ENCODE measurements around the gene VPS33A.

The VPS33A gene

DNA sequence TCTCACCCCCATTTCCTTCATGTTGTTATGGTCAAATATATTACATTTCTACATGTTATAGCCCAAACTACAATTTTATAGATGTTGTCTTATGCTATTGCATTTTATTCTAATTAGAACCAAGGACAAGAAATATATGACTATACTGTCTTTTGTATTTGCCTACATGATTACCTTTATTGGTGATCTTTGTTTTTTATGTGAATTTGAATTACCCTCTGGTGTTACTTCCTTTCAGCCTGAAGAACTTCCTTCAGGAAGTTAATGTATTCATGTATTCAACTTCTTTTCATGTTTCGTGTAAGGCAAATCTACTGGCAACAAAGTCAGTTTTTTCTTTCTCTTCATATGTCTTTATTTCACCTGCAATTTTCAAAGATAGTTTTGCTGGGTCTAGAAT, 71.5 kb downstream of the VPS33A start:
- TF ChIP-seq, protein P1, sequence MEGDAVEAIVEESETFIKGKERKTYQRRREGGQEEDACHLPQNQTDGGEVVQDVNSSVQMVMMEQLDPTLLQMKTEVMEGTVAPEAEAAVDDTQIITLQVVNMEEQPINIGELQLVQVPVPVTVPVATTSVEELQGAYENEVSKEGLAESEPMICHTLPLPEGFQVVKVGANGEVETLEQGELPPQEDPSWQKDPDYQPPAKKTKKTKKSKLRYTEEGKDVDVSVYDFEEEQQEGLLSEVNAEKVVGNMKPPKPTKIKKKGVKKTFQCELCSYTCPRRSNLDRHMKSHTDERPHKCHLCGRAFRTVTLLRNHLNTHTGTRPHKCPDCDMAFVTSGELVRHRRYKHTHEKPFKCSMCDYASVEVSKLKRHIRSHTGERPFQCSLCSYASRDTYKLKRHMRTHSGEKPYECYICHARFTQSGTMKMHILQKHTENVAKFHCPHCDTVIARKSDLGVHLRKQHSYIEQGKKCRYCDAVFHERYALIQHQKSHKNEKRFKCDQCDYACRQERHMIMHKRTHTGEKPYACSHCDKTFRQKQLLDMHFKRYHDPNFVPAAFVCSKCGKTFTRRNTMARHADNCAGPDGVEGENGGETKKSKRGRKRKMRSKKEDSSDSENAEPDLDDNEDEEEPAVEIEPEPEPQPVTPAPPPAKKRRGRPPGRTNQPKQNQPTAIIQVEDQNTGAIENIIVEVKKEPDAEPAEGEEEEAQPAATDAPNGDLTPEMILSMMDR (IDR thresholded peaks at IDR 0.05; ENCODE audit: borderline replicate concordance, control extremely low read depth, extremely low read depth, insufficient read depth, missing control alignments), result no peak
- DNase-seq (ENCODE audit: low spot score), result no peak
- in situ Hi-C loops (cut with MboI; ENCODE audit: low sequenced_read_pairs, unreplicated experiment), result loop anchor here (5.0 kb wide), 1 partner anchor 53 kb away; no protein-coding TSS in a partner anchor

DNA sequence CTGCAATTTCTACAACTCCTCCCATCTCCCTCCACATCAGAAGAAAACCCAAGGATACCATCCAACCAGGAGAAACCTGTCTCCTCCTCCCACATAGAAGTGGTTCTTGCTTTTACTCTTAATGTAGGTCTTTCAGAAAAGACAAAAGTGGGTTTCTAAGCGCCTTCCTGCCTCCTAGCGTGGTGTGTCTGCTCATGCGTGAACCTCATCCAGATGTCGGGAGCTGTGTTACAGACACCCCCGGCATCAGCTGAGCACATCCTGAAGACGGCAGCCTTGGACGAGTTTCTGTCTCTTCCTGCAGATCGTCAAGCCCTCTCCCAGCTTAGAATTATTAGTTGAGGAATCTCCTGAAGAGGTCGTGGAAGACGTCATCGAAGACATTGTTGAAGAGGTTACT, 73.9 kb downstream of the VPS33A start:
- no peak for DNase-seq (ENCODE audit: low spot score)
- TF ChIP-seq, protein P1 (IDR thresholded peaks at IDR 0.05; ENCODE audit: borderline replicate concordance, control extremely low read depth, extremely low read depth, insufficient read depth, missing control alignments), result no peak
- in situ Hi-C loops (cut with MboI; ENCODE audit: low sequenced_read_pairs, unreplicated experiment), result loop anchor here (5.0 kb wide), 1 partner anchor 50 kb away; no protein-coding TSS in a partner anchor

DNA sequence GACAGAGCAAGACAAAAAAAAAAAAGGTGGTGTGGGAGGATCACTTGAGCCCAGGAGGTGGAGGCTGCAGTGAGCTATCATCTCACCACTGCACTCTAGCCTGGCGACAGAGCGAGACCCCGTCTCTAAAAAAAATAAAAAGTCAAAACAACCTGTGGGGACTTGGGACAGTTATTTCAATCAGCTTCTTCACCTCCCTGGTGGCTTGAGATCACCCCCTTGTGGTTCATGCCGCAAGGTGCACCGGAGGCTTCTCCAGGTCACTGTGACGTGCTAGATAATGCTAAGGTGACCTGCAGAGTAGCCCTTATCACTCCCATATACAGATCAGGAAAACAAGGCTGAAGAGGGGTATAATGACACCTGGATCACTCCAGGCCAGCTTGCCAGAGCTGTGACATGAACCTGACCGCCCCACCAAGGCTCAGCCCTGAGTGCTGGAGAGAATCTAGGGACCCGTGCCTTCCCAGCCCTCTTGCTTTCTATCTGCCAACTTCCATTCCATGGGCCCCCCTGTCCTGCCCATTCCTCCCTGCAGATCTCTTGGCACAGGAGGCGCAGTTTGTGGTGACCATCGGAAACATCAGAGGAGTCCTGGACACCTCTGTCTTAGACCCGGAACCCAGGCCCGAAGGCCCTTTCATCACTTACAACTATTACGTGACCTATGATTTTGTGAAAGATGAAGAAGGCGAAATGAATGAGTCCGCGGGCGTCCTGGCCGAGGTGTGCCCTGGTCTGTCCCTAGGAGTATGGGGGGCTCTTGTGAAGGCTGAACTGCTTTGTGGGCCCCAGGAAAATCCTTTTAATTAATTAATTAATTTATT, 75.2 kb downstream of the VPS33A start:
- TF ChIP-seq, protein P1 (IDR thresholded peaks at IDR 0.05; ENCODE audit: borderline replicate concordance, control extremely low read depth, extremely low read depth, insufficient read depth, missing control alignments), result peak; percentile 83
- DNase-seq (ENCODE audit: low spot score), result peak; percentile 89
- in situ Hi-C loops (cut with MboI; ENCODE audit: low sequenced_read_pairs, unreplicated experiment), result loop anchor here (5.0 kb wide), 1 partner anchor 49 kb away; no protein-coding TSS in a partner anchor

DNA sequence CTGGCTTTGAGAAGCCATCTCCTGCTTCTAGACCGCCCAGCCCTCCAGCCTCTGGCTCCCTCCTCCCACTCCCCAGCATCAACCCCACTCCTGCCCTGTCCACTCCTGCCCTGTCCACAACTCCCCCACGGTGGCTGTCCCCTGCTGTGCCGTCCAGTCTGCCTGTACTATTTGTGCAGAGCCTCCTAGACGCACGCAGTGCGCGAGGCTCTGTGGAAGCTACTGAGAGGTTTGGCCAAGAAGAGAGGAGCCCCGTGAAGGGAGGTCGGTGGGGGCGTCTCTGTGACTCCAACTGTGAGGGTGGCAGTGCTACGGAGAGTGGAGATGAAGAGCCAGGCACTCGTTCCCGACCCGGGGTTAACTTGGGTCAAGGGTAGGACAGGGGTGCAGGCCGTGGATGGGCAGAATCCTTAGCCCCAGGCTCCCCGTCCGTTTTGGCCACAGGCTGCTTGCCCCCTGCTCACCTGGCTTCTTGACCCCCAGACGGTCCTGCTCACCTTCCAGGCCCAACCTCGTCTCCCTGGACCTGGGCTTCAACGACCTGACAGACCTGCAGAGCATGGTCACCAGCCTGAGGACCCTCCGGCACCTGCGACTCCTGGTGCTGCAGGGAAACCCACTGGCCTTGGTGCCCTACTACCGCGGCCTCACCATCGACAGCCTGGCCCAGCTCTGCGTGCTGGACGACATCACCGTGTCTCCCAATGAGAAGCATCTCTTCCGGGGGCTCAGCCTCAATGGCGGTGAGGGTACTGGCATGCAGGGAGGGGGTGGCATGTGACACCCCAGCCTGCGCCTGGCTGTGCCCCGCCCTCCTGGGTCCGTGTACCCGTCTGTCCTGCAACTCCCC, 76.4 kb downstream of the VPS33A start:
- in situ Hi-C loops (cut with MboI; ENCODE audit: low sequenced_read_pairs, unreplicated experiment), result loop anchor here (5.0 kb wide), 1 partner anchor 48 kb away; no protein-coding TSS in a partner anchor

DNA sequence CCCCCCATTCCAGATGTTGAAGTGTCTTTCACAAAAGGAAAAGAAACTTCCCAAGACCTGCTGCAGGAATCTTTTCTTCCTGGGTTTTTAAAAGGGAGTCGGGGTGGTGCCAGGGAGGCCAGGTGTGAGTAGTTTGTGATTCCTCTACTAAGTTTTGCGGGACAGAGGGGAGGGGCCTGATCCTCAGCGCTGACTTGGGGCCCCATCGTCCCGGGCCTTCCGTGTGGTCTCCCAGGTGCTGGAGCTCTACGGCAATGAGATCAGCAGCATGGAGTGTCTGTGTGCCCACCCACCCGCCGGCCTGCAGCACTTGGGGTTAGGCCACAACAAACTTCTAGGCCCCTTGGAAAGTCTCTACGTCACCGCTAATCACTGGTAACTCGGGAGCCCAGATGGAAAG, 78.8 kb downstream of the VPS33A start:
- DNase-seq (ENCODE audit: low spot score), result no peak
- TF ChIP-seq, protein P1 (IDR thresholded peaks at IDR 0.05; ENCODE audit: borderline replicate concordance, control extremely low read depth, extremely low read depth, insufficient read depth, missing control alignments), result no peak
- in situ Hi-C loops (cut with MboI; ENCODE audit: low sequenced_read_pairs, unreplicated experiment), result no loop called here

More for the DNA sequence above, 76.4 kb downstream of the VPS33A start:
- DNase-seq (ENCODE audit: low spot score), result no peak
- TF ChIP-seq, protein P1 (IDR thresholded peaks at IDR 0.05; ENCODE audit: borderline replicate concordance, control extremely low read depth, extremely low read depth, insufficient read depth, missing control alignments), result no peak

DNA sequence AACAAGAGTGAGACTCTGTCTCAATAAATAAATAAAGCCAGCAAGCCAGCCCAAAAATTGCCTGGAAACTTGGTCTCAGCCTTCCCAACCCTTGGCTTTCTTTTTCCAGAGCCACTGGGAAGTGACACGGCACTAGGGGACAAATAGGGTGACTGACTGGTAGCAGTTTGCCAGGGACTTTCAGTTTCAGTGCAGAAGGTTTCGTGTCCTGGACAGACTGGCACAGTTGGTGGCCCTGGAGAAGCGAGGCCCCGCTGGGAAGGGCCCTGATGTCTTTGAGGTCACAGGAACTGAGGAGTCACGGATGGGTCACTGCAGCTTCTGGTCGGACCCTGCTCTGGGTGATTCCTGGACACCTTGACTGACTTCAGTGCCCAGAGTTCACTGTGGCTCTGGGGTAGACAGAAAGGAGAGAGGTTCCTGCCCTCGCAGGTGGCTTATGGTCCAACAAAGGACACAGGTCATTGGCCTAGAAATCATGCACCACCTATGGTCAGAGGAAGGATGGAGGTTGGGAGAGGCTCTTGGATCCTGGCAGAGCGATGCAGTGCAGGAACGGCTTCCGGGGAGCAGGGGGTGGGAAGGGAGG, 80.7 kb downstream of the VPS33A start:
- TF ChIP-seq, protein P1 (IDR thresholded peaks at IDR 0.05; ENCODE audit: borderline replicate concordance, control extremely low read depth, extremely low read depth, insufficient read depth, missing control alignments), result no peak
- in situ Hi-C loops (cut with MboI; ENCODE audit: low sequenced_read_pairs, unreplicated experiment), result no loop called here

More for the DNA sequence above, 80.7 kb downstream of the VPS33A start:
- no peak for DNase-seq (ENCODE audit: low spot score)

Measured in GM13976 (cell line).